HG03378 (cell line): ENCODE measurements around the gene FOXF2.

ENCODE experiments used
- ATAC-seq: cut with Tn5 transposase; IDR thresholded peaks from one replicate; pipeline ENCODE4 v1.9.1; 2021; ENCODE audit warnings: mild to moderate bottlenecking, moderate library complexity; ENCODE audit not compliant: unreplicated experiment

The FOXF2 gene

GRCh38 chr6:1378065-1379016 lies 11.0 kb upstream of the FOXF2 start:
- no peak for ATAC-seq

GRCh38 chr6:1379017-1379787 lies 10.2 kb upstream of the FOXF2 start:
- ATAC-seq = no peak

GRCh38 chr6:1379788-1380147 lies 9.6 kb upstream of the FOXF2 start:
- ATAC-seq = no peak

GRCh38 chr6:1380625-1381427 lies 8.6 kb upstream of the FOXF2 start:
- no peak for ATAC-seq

- ATAC-seq = no peak
Measured at GRCh38 chr6:1381481-1382330, 7.7 kb upstream of the FOXF2 start.

- ATAC-seq = no peak
Measured at GRCh38 chr6:1382331-1382882, 7.0 kb upstream of the FOXF2 start.

- ATAC-seq = no peak
Measured at GRCh38 chr6:1382883-1383728, 6.3 kb upstream of the FOXF2 start.

GRCh38 chr6:1383729-1384548 lies 5.4 kb upstream of the FOXF2 start:
- no peak for ATAC-seq

GRCh38 chr6:1384549-1385128 lies 4.7 kb upstream of the FOXF2 start:
- ATAC-seq = no peak

GRCh38 chr6:1385129-1386037 lies 4.0 kb upstream of the FOXF2 start:
- no peak for ATAC-seq

- ATAC-seq = no peak
Measured at GRCh38 chr6:1386038-1386709, 3.2 kb upstream of the FOXF2 start.

GRCh38 chr6:1387538-1387875 lies 1.9 kb upstream of the FOXF2 start:
- no peak for ATAC-seq

- ATAC-seq = no peak
Measured at GRCh38 chr6:1387876-1388629, 1.3 kb upstream of the FOXF2 start.

GRCh38 chr6:1388630-1389368 lies 577 bp upstream of the FOXF2 start:
- ATAC-seq = no peak
